Transverse colon (tissue), 4 donors: ENCODE data around the gene ABHD13. TPM values are rescaled to one million over a fixed set of nuclear protein-coding genes. Genes with fewer than 3 reads are reported as not detected.

ENCODE experiments used
- DNase-seq: peaks from one replicate; pipeline ENCODE4 v3.0.0-alpha.2; 2019
- H3K27ac ChIP-seq, 4 donors: fragments of 200-600 bp; sonication (generic); 2 replicates each; pipeline ENCODE4 v1.5.1; 2016 to 2018; ENCODE audit warnings: inconsistent platforms in 4 of 4
- H3K27me3 ChIP-seq: fragments of 200-600 bp; sonication (generic); 2 replicates; pipeline ENCODE4 v1.5.1; 2017; ENCODE audit warnings: inconsistent platforms
- H3K36me3 ChIP-seq, 4 donors: fragments of 200-600 bp; sonication (generic); 2 replicates each; pipeline ENCODE4 v1.5.1; 2017 to 2019; ENCODE audit warnings: inconsistent platforms in 4 of 4
- H3K4me1 ChIP-seq, 4 donors: fragments of 200-600 bp; sonication (generic); 2 replicates each; pipeline ENCODE4 v1.5.1; 2017 to 2020; ENCODE audit warnings: inconsistent platforms in 4 of 4
- H3K4me3 ChIP-seq, 4 donors: fragments of 200-600 bp; sonication (generic); 1 replicate in 1 of 4; 2 replicates in 3 of 4; pipeline versions ENCODE4 v1.5.1 to v1.6.1; 2017 to 2019; ENCODE audit warnings: inconsistent platforms in 4 of 4
- H3K9me3 ChIP-seq, 2 donors: fragments of 200-600 bp; sonication (generic); 2 replicates each; pipeline ENCODE4 v1.5.1; 2017 to 2019; ENCODE audit warnings: inconsistent platforms in 2 of 2
- CTCF ChIP-seq, 5 experiments: fragments of 200-600 bp in 3 of 5; fragments of 450-650 bp in 2 of 5; sonication (generic) in 3 of 5; IDR thresholded peaks; 1 replicate in 2 of 5; 2 replicates in 3 of 5; pipeline ENCODE4 v1.5.1; 2016 to 2017; ENCODE audit warnings: antibody characterized with exemption in 5 of 5, inconsistent platforms in 3 of 5, mild to moderate bottlenecking in 2 of 5, moderate library complexity in 1 of 5
- EP300 ChIP-seq: sonication (generic); formaldehyde crosslinking; IDR thresholded peaks from one replicate; pipeline ENCODE4 v1.6.1; 2017; ENCODE audit warnings: antibody characterized with exemption, low read depth
- POLR2A ChIP-seq: fragments of 450-650 bp; IDR thresholded peaks from one replicate; pipeline ENCODE4 v1.6.1; 2016; ENCODE audit warnings: antibody characterized with exemption, mild to moderate bottlenecking, moderate library complexity
- POLR2AphosphoS5 ChIP-seq, 3 donors: sonication (generic); formaldehyde crosslinking; IDR thresholded peaks; one replicate each; pipeline ENCODE4 v1.6.1; 2016; ENCODE audit warnings: antibody characterized with exemption in 3 of 3
- WGBS, 2 donors: methylation state at CpG; one replicate each; pipeline ENCODE4 v1.1.5; 2018; ENCODE audit warnings: low coverage in 1 of 2; 5-methylcytosine and 5-hydroxymethylcytosine counted together
- in situ Hi-C, 4 donors: fragments of 200-750 bp; cut with MboI; loops; one replicate each; pipeline versions ENCODE4 v1.15.0 to v1.15.1; 2017; ENCODE audit warnings: low sequenced_read_pairs in 3 of 4, low pct_ligation_motif_present in 1 of 4, low pct_unique_long_range_greater_than_20kb in 1 of 4
- intact Hi-C: fragments of 100-400 bp; cut with DNase I; formaldehyde crosslinking; loops from one replicate; pipeline ENCODE4 v1.15.1; 2023; ENCODE audit warnings: low total_unique reads
- total RNA-seq, 4 donors: library from RNA; depleted of rRNA; stranded (reverse); fragments of >200 nt; gene quantifications; one replicate each; pipeline ENCODE4 v1.1.0, GENCODE V29; 2016

The ABHD13 gene
- total RNA-seq, 4 donors from 2014 or later = 3.4 to 16.2 (median 8.7) TPM

GRCh38 chr13:108200781-108201398 lies 17.3 kb upstream of the ABHD13 start:
- TF ChIP-seq CTCF (IDR thresholded peaks at IDR 0.05) = no peak
- WGBS, 2 donors = 73% methylated on average over 1 of the region's 1 CpG
- DNase-seq = no peak
- in situ Hi-C loops (no loop called here), intact Hi-C loops (no loop called here)
- no peak overlapping the region for H3K27ac ChIP-seq
- H3K4me1 ChIP-seq = no peaks in the 10 kb centered on the region
- no peaks in the 10 kb centered on the region for H3K27me3 ChIP-seq
- H3K9me3 ChIP-seq = no peaks in the 10 kb centered on the region
- H3K36me3 ChIP-seq = no peaks in the 10 kb centered on the region
- no peak overlapping the region for H3K4me3 ChIP-seq

- Histone ChIP-seq H3K27ac (no peak overlapping the region), H3K9me3 (no peaks in the 10 kb centered on the region), H3K4me1 (peaks cover 0 to 11% (median 2%) of the 10 kb centered on the region in 4 donors), H3K27me3 (no peaks in the 10 kb centered on the region), H3K4me3 (no peak overlapping the region), H3K36me3 (peaks cover 0 to 17% (median 1%) of the 10 kb centered on the region in 4 donors)
- WGBS, 2 donors = 55 to 75% methylated on average over 2 of the region's 2 CpGs
- DNase-seq = no peak
- in situ Hi-C loops (no loop called here), intact Hi-C loops (no loop called here)
- TF ChIP-seq POLR2A = no peak
- no peak for TF ChIP-seq EP300
- TF ChIP-seq POLR2AphosphoS5 (IDR thresholded peaks at IDR 0.05) = no peak
Measured at GRCh38 chr13:108210551-108210950, 7.6 kb upstream of the ABHD13 start.

GRCh38 chr13:108212886-108213285 lies 5.3 kb upstream of the ABHD13 start:
- no peaks in the 10 kb centered on the region for H3K27me3 ChIP-seq
- H3K36me3 ChIP-seq = peaks cover 0 to 17% (median 1%) of the 10 kb centered on the region in 4 donors
- peaks cover 7 to 33% (median 11%) of the 10 kb centered on the region in 4 donors for H3K4me1 ChIP-seq
- no peak overlapping the region for H3K27ac ChIP-seq
- WGBS, 2 donors = 62 to 65% methylated on average over 3 to 4 of the region's 4 CpGs
- TF ChIP-seq POLR2A = no peak
- no peak for TF ChIP-seq EP300
- no peak for TF ChIP-seq CTCF (IDR thresholded peaks at IDR 0.05)
- no peak for TF ChIP-seq POLR2AphosphoS5 (IDR thresholded peaks at IDR 0.05)
- DNase-seq = no peak
- H3K9me3 ChIP-seq = no peaks in the 10 kb centered on the region
- in situ Hi-C loops (no loop called here), intact Hi-C loops (no loop called here)
- no peak overlapping the region for H3K4me3 ChIP-seq

- Histone ChIP-seq H3K9me3 (no peaks in the 10 kb centered on the region), H3K36me3 (peaks cover 0 to 17% (median 1%) of the 10 kb centered on the region in 4 donors), H3K27me3 (no peaks in the 10 kb centered on the region), H3K4me3 (no peak overlapping the region), H3K27ac (no peak overlapping the region), H3K4me1 (peaks cover 7 to 33% (median 11%) of the 10 kb centered on the region in 4 donors)
- DNase-seq = no peak
- intact Hi-C loops (no loop called here), in situ Hi-C loops (no loop called here)
- 72 to 77% methylated on average over 5 of the region's 5 CpGs for WGBS, 2 donors
- no peak for TF ChIP-seq POLR2AphosphoS5 (IDR thresholded peaks at IDR 0.05)
- no peak for TF ChIP-seq EP300
- no peak for TF ChIP-seq POLR2A
- TF ChIP-seq CTCF (IDR thresholded peaks at IDR 0.05) = no peak
Measured at GRCh38 chr13:108213946-108214345, 4.2 kb upstream of the ABHD13 start.
